ENCODE measurements around the gene TIMP1.

The TIMP1 gene

DNA sequence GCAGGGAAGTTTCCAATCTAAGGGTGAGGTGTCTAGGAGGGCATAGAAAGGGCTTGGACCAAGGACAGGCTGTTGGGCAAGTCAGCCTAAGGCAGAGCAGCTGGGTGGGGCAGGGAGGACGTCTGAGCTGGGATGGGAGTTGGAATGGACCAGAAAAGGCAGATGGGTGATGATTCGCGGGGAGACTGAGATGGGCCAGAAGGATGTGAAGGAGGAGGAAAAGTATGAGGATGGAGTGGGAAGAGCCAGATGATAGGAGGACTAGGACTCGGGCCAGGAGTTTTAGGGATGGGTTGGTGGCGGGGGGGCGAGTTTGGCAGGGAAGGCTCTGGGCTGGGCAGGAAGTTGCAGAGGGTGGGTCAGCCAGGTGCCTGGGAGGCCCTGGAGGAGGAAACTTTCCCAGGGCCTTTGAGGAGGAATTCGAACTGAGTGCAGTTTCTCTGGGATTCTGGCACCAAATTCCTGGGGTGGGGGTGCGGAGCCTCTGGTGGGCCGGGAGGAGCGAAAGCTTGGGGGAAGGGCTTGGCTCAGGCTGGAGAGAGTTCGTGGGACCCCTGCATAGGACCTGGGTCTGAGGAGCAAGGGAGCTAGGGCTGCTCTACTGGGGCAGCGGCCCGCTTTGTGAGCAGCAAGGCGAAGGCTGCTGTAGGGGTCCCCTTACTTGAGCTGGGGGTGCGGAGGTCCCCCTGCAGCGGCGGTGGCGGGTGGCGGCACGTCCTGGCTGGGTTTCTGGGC is 8.7 kb upstream of the TIMP1 start:
- DNase-seq (ENCODE audit: low read depth in 2 of 2), result no peak

GRCh38 chrX:47574076-47574546 is 8.1 kb upstream of the TIMP1 start:
- DNase-seq (ENCODE audit: low read depth in 2 of 2), result no peak

DNA sequence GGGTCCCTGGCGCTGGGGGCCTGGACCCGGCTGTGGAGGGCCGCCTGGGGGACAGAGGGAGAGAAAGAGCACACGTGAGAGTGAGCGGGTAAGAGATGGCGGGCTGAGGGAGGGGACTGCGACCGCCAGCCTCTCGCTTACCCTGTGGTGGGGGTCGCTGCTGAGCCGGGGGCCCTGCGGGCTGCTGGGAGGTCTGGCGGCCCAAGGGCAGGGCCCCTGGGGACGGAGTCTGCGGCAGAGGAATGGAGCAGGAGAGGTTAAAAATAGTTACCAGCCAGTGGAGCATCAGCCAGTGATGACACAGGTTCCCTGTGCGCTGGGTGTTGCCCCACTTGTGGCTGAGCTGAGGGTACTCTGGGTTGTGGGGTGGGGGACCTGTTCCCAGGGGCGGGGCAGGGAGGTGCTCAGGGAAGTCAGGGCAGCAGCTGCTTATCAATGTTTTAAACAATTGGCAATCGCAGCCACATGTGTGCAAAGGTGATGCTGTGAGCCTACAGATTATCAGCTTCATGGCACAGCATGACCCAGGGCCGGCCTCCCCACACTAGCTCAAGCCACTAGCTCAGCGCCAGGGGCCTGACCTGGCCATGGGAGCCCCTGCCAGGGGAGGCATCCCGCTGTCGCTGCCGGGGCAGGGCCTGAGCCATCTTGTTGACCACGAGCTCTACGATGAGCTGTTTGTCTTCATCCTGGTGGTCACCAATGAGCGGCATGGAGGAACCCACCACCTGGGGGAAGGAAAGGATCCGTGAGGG is 7.5 kb upstream of the TIMP1 start:
- no peak for DNase-seq (ENCODE audit: low read depth in 2 of 2)

GRCh38 chrX:47576021-47576898 is 6.0 kb upstream of the TIMP1 start:
- no peak for DNase-seq (ENCODE audit: low read depth in 2 of 2)

DNA sequence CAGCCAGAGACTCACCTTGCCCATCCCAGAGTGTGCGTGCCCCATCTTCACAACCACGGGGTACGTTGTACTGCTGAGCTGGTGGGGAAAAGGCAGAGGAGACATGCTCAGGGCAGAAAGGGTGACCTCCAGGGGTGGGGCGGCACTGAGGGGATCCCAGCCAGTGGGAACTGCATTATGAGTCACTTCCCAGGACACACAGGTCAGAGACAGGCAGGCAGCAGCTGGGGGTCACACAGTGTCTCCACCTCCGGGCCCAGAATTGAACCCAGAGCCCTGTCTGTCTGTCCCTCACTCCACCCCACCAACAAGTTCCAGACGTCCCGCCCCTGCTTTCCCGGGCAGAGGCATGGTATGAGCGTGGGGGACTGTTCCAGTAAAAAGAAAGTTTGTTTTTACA is 4.8 kb upstream of the TIMP1 start:
- no peak for DNase-seq (ENCODE audit: low read depth in 2 of 2)

DNA sequence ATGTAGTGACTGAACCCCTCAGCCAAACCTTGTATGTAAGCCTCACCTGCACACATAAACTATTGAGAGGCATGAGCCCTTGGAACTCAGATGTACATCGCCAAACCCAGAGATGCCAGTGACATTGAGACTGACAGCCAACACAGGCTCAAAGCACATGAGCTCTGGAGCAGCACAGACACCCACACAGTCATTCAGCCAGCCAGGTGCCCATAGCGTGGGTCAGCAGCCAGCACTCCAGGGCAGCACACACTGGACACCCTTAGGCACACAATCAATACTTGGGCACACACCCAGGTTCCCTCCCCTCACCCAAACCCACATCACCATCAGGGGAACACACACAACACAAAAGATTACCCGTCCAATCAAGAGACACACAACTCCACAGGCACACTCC is 4.3 kb upstream of the TIMP1 start:
- no peak for DNase-seq (ENCODE audit: low read depth in 2 of 2)

- DNase-seq (ENCODE audit: low read depth in 2 of 2), result no peak
Measured at GRCh38 chrX:47578692-47579091, 3.5 kb upstream of the TIMP1 start.

GRCh38 chrX:47579537-47579936 is 2.7 kb upstream of the TIMP1 start:
- no peak for DNase-seq (ENCODE audit: low read depth in 2 of 2)

GRCh38 chrX:47583240-47583861 is 1.1 kb downstream of the TIMP1 start:
- DNase-seq (ENCODE audit: low read depth in 2 of 2), result no peak

- DNase-seq (ENCODE audit: low read depth in 2 of 2), result no peak
Measured at GRCh38 chrX:47584714-47585113, 2.5 kb downstream of the TIMP1 start.

- DNase-seq (ENCODE audit: low read depth in 2 of 2), result no peak
Measured at GRCh38 chrX:47585273-47585672, 3.0 kb downstream of the TIMP1 start.

DNA sequence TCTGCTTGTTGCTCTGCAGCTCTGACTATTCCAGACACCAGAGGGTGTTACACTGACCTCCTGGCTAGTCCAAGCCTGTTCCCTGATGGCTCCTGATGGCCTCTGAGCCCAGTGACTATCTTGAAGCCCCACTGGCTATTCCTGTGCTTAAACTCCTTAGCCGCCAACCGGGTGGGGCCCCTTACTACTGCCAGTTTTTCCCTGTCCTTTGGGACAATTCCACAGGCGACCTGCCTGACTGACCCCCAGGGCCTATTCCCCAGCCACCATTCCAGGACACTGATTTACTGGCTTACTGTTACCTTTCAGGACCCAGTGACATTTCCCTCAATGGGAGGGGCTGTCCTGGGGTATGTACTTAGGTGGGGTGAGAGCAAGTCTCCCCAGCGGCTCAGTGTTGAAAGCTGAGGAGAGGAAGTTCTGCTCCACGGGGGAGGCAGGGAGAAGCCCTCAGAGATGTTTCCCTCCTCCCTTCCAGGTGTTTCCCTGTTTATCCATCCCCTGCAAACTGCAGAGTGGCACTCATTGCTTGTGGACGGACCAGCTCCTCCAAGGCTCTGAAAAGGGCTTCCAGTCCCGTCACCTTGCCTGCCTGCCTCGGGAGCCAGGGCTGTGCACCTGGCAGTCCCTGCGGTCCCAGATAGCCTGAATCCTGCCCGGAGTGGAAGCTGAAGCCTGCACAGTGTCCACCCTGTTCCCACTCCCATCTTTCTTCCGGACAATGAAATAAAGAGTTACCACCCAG is 4.0 kb downstream of the TIMP1 start:
- DNase-seq (ENCODE audit: low read depth in 2 of 2), result no peak

- DNase-seq (ENCODE audit: low read depth in 2 of 2), result no peak
Measured at GRCh38 chrX:47587091-47587891, 5.1 kb downstream of the TIMP1 start.

GRCh38 chrX:47587906-47588735 is 5.9 kb downstream of the TIMP1 start:
- DNase-seq (ENCODE audit: low read depth in 2 of 2), result no peak

DNA sequence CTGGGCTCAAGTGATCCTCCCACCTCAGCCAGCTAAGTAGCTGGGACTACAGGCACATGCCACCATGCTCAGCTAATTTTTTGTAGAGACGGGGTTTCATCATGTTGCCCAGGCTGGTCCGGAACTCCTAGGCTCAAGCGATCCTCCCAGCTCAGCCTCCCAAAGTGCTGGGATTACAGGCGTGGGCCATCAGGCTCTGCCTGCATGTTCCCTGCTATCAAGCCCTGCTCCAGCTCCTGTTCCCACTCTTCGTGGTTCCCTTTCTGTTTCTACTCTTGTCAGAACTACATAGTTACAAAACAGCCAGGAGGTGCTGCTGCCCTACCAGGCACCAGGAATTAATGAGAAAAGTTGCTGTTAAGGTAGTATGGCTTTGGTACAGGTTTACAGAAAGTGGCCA is 8.7 kb downstream of the TIMP1 start:
- DNase-seq (ENCODE audit: low read depth in 2 of 2), result no peak

- DNase-seq (ENCODE audit: low read depth in 2 of 2), result no peak
Measured at GRCh38 chrX:47593522-47593921, 11.3 kb downstream of the TIMP1 start.

DNA sequence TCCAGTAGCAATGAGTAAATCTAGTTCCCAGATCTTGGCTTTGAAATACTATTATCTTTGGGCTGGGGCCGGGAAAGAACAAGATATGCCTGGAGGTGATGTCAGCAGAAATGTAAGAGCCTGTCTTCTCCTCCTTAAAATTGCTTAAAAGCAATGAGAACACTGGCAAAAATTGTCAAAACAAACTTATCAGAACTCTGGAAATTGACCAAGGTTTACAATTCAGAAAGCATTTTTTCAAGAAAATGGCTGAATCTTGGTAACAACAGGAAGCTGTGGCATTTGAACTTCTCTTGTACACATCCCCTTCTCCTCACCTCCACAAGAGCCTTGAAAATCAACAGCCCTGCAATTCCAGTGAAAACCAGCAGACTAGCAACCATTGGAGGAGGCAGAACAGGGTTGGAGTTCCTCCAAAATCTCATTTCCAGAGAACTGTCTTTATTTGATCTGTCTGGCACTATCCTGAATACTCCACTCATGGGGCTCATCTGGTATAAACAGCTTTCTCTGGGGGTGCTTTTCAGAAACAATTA is 13.5 kb downstream of the TIMP1 start:
- no peak for DNase-seq (ENCODE audit: low read depth in 2 of 2)

GRCh38 chrX:47596256-47596655 is 14.0 kb downstream of the TIMP1 start:
- DNase-seq (ENCODE audit: low read depth in 2 of 2), result no peak

GRCh38 chrX:47597222-47597621 is 15.0 kb downstream of the TIMP1 start:
- no peak for DNase-seq (ENCODE audit: low read depth in 2 of 2)

Data from activated CD4-positive, alpha-beta T cell treated with anti-CD3 and anti-CD28 coated beads for 24 hours (primary cell).